Neural progenitor cell (in vitro differentiated cells): Measurements from ENCODE around the gene IMPDH1.

Source experiments
- EZH2 ChIP-seq: fragments of 200-600 bp; sonication (generic); IDR thresholded peaks from 2 replicates; pipeline ENCODE4 v1.6.1; 2017; ENCODE audit warnings: antibody characterized with exemption, mild to moderate bottlenecking, moderate library complexity
- TF ChIP-seq, protein P1 (sequence below): fragments of 200-600 bp; sonication (generic); IDR thresholded peaks from 2 replicates; pipeline ENCODE4 v1.5.1; 2017; ENCODE audit warnings: antibody characterized with exemption, mild to moderate bottlenecking

GRCh38 chr7:128407233-128407589 lies 2.6 kb downstream of the IMPDH1 start:
- TF ChIP-seq, protein P1, sequence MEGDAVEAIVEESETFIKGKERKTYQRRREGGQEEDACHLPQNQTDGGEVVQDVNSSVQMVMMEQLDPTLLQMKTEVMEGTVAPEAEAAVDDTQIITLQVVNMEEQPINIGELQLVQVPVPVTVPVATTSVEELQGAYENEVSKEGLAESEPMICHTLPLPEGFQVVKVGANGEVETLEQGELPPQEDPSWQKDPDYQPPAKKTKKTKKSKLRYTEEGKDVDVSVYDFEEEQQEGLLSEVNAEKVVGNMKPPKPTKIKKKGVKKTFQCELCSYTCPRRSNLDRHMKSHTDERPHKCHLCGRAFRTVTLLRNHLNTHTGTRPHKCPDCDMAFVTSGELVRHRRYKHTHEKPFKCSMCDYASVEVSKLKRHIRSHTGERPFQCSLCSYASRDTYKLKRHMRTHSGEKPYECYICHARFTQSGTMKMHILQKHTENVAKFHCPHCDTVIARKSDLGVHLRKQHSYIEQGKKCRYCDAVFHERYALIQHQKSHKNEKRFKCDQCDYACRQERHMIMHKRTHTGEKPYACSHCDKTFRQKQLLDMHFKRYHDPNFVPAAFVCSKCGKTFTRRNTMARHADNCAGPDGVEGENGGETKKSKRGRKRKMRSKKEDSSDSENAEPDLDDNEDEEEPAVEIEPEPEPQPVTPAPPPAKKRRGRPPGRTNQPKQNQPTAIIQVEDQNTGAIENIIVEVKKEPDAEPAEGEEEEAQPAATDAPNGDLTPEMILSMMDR: no peak
- no peak for TF ChIP-seq EZH2
